GM12878 (cell line): Measurements from ENCODE around the gene PDE11A. TPM values are rescaled to one million over a fixed set of nuclear protein-coding genes. Genes with fewer than 3 reads are reported as not detected.

Source experiments
- ATAC-seq: fragments of 200-7000 bp; cut with Tn5 transposase; 3 replicates; pipeline ENCODE4 v1.9.1; 2020; ENCODE audit warnings: mild to moderate bottlenecking, moderate library complexity
- BruUV-seq: library from RNA; stranded (reverse); fragments of 400-500 nt; replicated peaks from 2 replicates; lab custom pipeline; 2021; lab: Mats Ljungman, UMichigan
- CTCF ChIA-PET: fragments of 300-600 bp; sonication (Branson Sonifier 250); formaldehyde crosslinking; extraction: SDS; loops from one replicate; lab custom pipeline; 2021; ENCODE audit warnings: inconsistent platforms; lab: Yijun Ruan, JAX
- POLR2A ChIA-PET: fragments of 350-600 bp; formaldehyde crosslinking; extraction: SDS; loops from one replicate; lab custom pipeline; 2021; ENCODE audit warnings: inconsistent platforms; lab: Charles Lee
- RAD21 ChIA-PET: fragments of 300-600 bp; sonication (Branson Sonifier 250); formaldehyde crosslinking; loops from one replicate; lab custom pipeline; 2023; ENCODE audit warnings: antibody characterized with exemption; ENCODE audit not compliant: unreplicated experiment; lab: Charles Lee
- SMC1A ChIA-PET: fragments of 300-600 bp; sonication (Branson Sonifier 250); formaldehyde crosslinking; loops from one replicate; lab custom pipeline; 2023; ENCODE audit not compliant: unreplicated experiment, uncharacterized antibody; lab: Charles Lee
- DNase-seq: peaks from one replicate; pipeline ENCODE4 v3.0.0-alpha.2; 2011; ENCODE audit warnings: low read depth, low spot score
- FAIRE-seq: peaks from 3 replicates; lab custom pipeline; 2011; peaks lifted over from hg19 to GRCh38; lab: Jason Lieb, UNC
- H2AFZ ChIP-seq: 2 replicates; pipeline ENCODE4 v1.6.0; 2011; ENCODE audit warnings: low read depth, low read length, control low read depth; ENCODE audit not compliant: control insufficient read depth
- H3K27ac ChIP-seq: 2 replicates; pipeline ENCODE4 v1.5.1; 2011; ENCODE audit warnings: control low read depth; ENCODE audit not compliant: control insufficient read depth, insufficient read depth
- H3K27me3 ChIP-seq, 2 experiments: replicated peaks in 1 of 2; 2 replicates each; pipeline versions ENCODE4 v1.6.0 to v1.6.1; 2011; ENCODE audit warnings: low read length in 1 of 2; ENCODE audit not compliant: control insufficient read depth in 2 of 2, insufficient read depth in 2 of 2
- H3K36me3 ChIP-seq, 2 experiments: 2 replicates each; pipeline ENCODE4 v1.5.1; 2011; ENCODE audit warnings: low read length in 1 of 2; ENCODE audit not compliant: control insufficient read depth in 2 of 2, insufficient read depth in 2 of 2
- H3K4me1 ChIP-seq: 2 replicates; pipeline ENCODE4 v1.6.1; 2011; ENCODE audit warnings: mild to moderate bottlenecking, low read length, moderate library complexity, mixed read lengths; ENCODE audit not compliant: control insufficient read depth, insufficient read depth
- H3K4me2 ChIP-seq: 2 replicates; pipeline ENCODE4 v1.6.0; 2011; ENCODE audit warnings: control low read depth; ENCODE audit not compliant: control insufficient read depth, insufficient read depth
- H3K4me3 ChIP-seq: fragments of 200-600 bp; sonication (generic); 2 replicates; pipeline ENCODE4 v1.5.1; 2016
- H3K79me2 ChIP-seq: 2 replicates; pipeline ENCODE4 v1.6.0; 2011; ENCODE audit warnings: low read length; ENCODE audit not compliant: control insufficient read depth, insufficient read depth
- H3K9ac ChIP-seq: 2 replicates; pipeline ENCODE4 v1.8.0; 2011; ENCODE audit warnings: low read length, control low read depth, mixed read lengths; ENCODE audit not compliant: control insufficient read depth, insufficient read depth
- H3K9me3 ChIP-seq: replicated peaks from 3 replicates; pipeline ENCODE4 v1.5.1; 2011; ENCODE audit warnings: mild to moderate bottlenecking, low read length; ENCODE audit not compliant: control insufficient read depth, insufficient read depth
- H4K20me1 ChIP-seq: 2 replicates; pipeline ENCODE4 v1.6.0; 2011; ENCODE audit not compliant: control insufficient read depth, insufficient read depth
- ATF2 ChIP-seq: IDR thresholded peaks from 2 replicates; pipeline ENCODE4 v1.6.1; 2012; ENCODE audit warnings: low read length, inconsistent platforms
- CBX5 ChIP-seq: sonication (generic); IDR thresholded peaks from 2 replicates; pipeline ENCODE4 v1.6.1; 2016; ENCODE audit warnings: low read depth, moderate library complexity, mild to moderate bottlenecking, inconsistent platforms
- HDAC2 ChIP-seq: fragments of 200-600 bp; sonication (generic); IDR thresholded peaks from 2 replicates; pipeline ENCODE4 v1.6.1; 2017
- IRF4 ChIP-seq: IDR thresholded peaks from 2 replicates; pipeline ENCODE4 v1.6.1; 2011; ENCODE audit warnings: low read depth, low read length
- JUND ChIP-seq: IDR thresholded peaks from 2 replicates; pipeline ENCODE4 v1.6.1; 2012; ENCODE audit warnings: low read depth, mild to moderate bottlenecking, low read length, improper control_type of control experiment, moderate library complexity
- MYB ChIP-seq: fragments of 150-350 bp; IDR thresholded peaks from 2 replicates; pipeline ENCODE4 v1.6.1; 2014; ENCODE audit warnings: mild to moderate bottlenecking, low read depth, low read length, borderline replicate concordance
- NFIC ChIP-seq: IDR thresholded peaks from 2 replicates; pipeline ENCODE4 v1.6.1; 2012; ENCODE audit warnings: low read depth, mild to moderate bottlenecking, inconsistent platforms, low read length, moderate library complexity
- NR2C2 ChIP-seq: IDR thresholded peaks from 2 replicates; pipeline ENCODE4 v1.6.1; 2011; ENCODE audit warnings: borderline replicate concordance, low read depth; ENCODE audit not compliant: control insufficient read depth, insufficient read length
- PML ChIP-seq: IDR thresholded peaks from 2 replicates; pipeline ENCODE4 v1.6.1; 2012; ENCODE audit warnings: low read length, inconsistent platforms
- RELA ChIP-seq: fragments of 450-650 bp; IDR thresholded peaks from 2 replicates; pipeline ENCODE4 v1.8.0; 2014; ENCODE audit warnings: borderline replicate concordance; ENCODE audit not compliant: partially characterized antibody
- STAT3 ChIP-seq: IDR thresholded peaks from 2 replicates; pipeline ENCODE4 v1.6.1; 2011; ENCODE audit warnings: low read depth, low read length, improper control_type of control experiment
- TCF3 ChIP-seq: IDR thresholded peaks from 2 replicates; pipeline ENCODE4 v1.6.1; 2012; ENCODE audit warnings: low read depth, mild to moderate bottlenecking, low read length, borderline replicate concordance; ENCODE audit not compliant: insufficient read depth
- USF2 ChIP-seq: IDR thresholded peaks from 2 replicates; pipeline ENCODE4 v1.6.1; 2011; ENCODE audit warnings: low read depth, low read length, improper control_type of control experiment, borderline replicate concordance
- WRNIP1 ChIP-seq: IDR thresholded peaks from 2 replicates; pipeline ENCODE4 v1.6.1; 2011; ENCODE audit warnings: low read depth, low read length, improper control_type of control experiment, borderline replicate concordance
- YY1 ChIP-seq: IDR thresholded peaks from 2 replicates; pipeline ENCODE4 v1.6.1; 2011; ENCODE audit warnings: low read depth, mild to moderate bottlenecking, low read length
- ZBED1 ChIP-seq: IDR thresholded peaks from 2 replicates; pipeline ENCODE4 v1.6.1; 2016; ENCODE audit warnings: borderline replicate concordance
- WGBS: methylation state at CpG from one replicate; pipeline ENCODE4 v1.1.6; 2016; ENCODE audit warnings: low lambda C conversion rate; ENCODE audit not compliant: insufficient replicate concordance, insufficient coverage; ENCODE audit errors: missing lambda C conversion rate; 5-methylcytosine and 5-hydroxymethylcytosine counted together
- in situ Hi-C: fragments of 300-500 bp; cut with MboI; formaldehyde crosslinking; loops from 9 replicates; pipeline ENCODE4 v1.14.3; 2018; ENCODE audit warnings: mixed read lengths
- intact Hi-C: fragments of 100-400 bp; cut with micrococcal nuclease; formaldehyde crosslinking; loops from one replicate; pipeline ENCODE4 v1.14.2; 2022; ENCODE audit not compliant: unreplicated experiment
- polyA plus RNA-seq, 11 experiments: library from polyadenylated mRNA; depleted of rRNA in 4 of 11; unstranded in 6 of 11; stranded (reverse) in 5 of 11; fragments of >200 nt; fragmentation: Nextera tagmentation in 4 of 11; fragmentation: Illumina TruSeq in 1 of 11; extraction: Ambion mirVana in 4 of 11; extraction: Trizol in 1 of 11; gene quantifications; 1 replicate in 1 of 11; 2 replicates in 10 of 11; pipeline versions ENCODE4 v1.2.1 to v1.2.3, GENCODE V29; 2011 to 2016; ENCODE audit warnings: inconsistent platforms in 2 of 11, missing spikeins in 2 of 11, low read depth in 1 of 11
- total RNA-seq, 4 experiments: library from RNA; depleted of rRNA in 3 of 4; stranded (reverse); fragments of >200 nt in 3 of 4; fragmentation: Illumina TruSeq in 1 of 4; extraction: Trizol in 1 of 4; gene quantifications; 2 replicates each; pipeline versions ENCODE4 v1.2.1 to v1.2.3, GENCODE V29; 2013 to 2021
- TF ChIP-seq, protein P1 (sequence below): fragments of 450-650 bp; formaldehyde crosslinking; IDR thresholded peaks from 2 replicates; pipeline ENCODE4 v1.4.0; 2022; ENCODE audit warnings: mild to moderate bottlenecking, moderate library complexity

The PDE11A gene
- total and polyA plus RNA-seq, 10 of the 15 experiments (the other 5 are each of a cell fraction or from before 2014, with no cell fraction given): 0.01 to 0.17 (median 0.06) TPM; not detected in 5

- TF ChIP-seq, protein P1, sequence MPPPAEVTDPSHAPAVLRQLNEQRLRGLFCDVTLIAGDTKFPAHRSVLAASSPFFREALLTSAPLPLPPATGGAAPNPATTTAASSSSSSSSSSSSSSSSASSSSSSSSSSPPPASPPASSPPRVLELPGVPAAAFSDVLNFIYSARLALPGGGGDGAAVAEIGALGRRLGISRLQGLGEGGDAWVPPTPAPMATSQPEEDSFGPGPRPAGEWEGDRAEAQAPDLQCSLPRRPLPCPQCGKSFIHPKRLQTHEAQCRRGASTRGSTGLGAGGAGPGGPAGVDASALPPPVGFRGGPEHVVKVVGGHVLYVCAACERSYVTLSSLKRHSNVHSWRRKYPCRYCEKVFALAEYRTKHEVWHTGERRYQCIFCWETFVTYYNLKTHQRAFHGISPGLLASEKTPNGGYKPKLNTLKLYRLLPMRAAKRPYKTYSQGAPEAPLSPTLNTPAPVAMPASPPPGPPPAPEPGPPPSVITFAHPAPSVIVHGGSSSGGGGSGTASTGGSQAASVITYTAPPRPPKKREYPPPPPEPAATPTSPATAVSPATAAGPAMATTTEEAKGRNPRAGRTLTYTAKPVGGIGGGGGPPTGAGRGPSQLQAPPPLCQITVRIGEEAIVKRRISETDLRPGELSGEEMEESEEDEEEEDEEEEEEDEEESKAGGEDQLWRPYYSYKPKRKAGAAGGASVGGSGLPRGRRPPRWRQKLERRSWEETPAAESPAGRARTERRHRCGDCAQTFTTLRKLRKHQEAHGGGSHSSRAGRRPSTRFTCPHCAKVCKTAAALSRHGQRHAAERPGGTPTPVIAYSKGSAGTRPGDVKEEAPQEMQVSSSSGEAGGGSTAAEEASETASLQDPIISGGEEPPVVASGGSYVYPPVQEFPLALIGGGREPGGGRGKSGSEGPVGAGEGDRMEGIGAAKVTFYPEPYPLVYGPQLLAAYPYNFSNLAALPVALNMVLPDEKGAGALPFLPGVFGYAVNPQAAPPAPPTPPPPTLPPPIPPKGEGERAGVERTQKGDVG: no peak
These were observed 190.1 kb downstream of the PDE11A start (continued) for GRCh38 chr2:177882501-177882900.

DNA sequence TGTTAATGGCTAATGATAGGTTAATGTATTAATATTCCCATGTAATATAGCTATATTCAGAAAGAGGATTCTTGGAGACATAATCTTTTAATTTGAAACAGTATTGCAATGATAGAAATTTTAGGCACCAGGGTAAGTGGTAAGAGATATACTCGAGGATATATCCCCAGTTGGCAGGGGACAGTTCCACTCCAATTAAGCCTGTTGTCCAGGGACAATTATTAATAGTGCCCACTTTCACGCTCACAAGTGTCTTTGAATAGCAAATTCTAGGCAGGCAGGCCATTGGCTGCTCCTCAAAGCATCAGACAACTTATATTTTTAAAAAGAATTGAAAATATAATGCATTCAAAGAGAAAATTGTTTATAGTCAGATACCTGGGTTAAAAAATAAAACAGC is 190.7 kb downstream of the PDE11A start:
- ChIA-PET POLR2A (no interaction called here), CTCF (no interaction called here)
- TF ChIP-seq USF2 (no peak), CBX5 (no peak), JUND (no peak), WRNIP1 (no peak), MYB (no peak), ZBED1 (no peak), IRF4 (no peak), NR2C2 (no peak), STAT3 (no peak), ATF2 (no peak), PML (no peak), NFIC (no peak), HDAC2 (no peak), YY1 (no peak), TCF3 (no peak), RELA (no peak)

More for the DNA sequence above, 190.7 kb downstream of the PDE11A start:
- no peak overlapping the region for H3K9ac ChIP-seq
- in situ Hi-C loops (no loop called here), intact Hi-C loops (no loop called here)
- no peaks in the 10 kb centered on the region; a peak in 2 of 4 replicates for H3K27me3 ChIP-seq
- no peaks in the 10 kb centered on the region for H3K4me1 ChIP-seq
- ChIA-PET RAD21 (no interaction called here), SMC1A (no interaction called here)
- no peaks in the 10 kb centered on the region for H4K20me1 ChIP-seq
- H3K27ac ChIP-seq: no peak overlapping the region
- DNase-seq (no peak), FAIRE-seq (no peak), ATAC-seq (no peak)
- no peak overlapping the region for H3K4me3 ChIP-seq
- WGBS: 4% methylated on average over 2 of the region's 2 CpGs
- no TSS peak for BruUV-seq
- no peaks in the 10 kb centered on the region for H3K79me2 ChIP-seq
- H3K36me3 ChIP-seq: no peaks in the 10 kb centered on the region
- H3K4me2 ChIP-seq: no peak overlapping the region
- H3K9me3 ChIP-seq: no peaks in the 10 kb centered on the region
- no peak overlapping the region for H2AFZ ChIP-seq
